Right lobe of liver (tissue), 4 donors: ENCODE data around the gene OPTC.

Experiments
- POLR2A ChIP-seq: fragments of 450-650 bp; IDR thresholded peaks from one replicate; pipeline ENCODE4 v1.6.1; 2017; ENCODE audit warnings: antibody characterized with exemption, mild to moderate bottlenecking
- TF ChIP-seq, protein P1 (sequence below), 4 donors: fragments of 200-600 bp in 3 of 4; fragments of 450-650 bp in 1 of 4; IDR thresholded peaks; one replicate each; pipeline versions ENCODE4 v1.5.1 to v1.8.0; 2016 to 2022; ENCODE audit warnings: antibody characterized with exemption in 4 of 4, mild to moderate bottlenecking in 2 of 4
- donor health status: DM: no; HTN: no; CAD: no.
- donor health status: DM: no; HTN: no; CAD: no.
- donor health status: DM: no; HTN: yes; CAD: no.

DNA sequence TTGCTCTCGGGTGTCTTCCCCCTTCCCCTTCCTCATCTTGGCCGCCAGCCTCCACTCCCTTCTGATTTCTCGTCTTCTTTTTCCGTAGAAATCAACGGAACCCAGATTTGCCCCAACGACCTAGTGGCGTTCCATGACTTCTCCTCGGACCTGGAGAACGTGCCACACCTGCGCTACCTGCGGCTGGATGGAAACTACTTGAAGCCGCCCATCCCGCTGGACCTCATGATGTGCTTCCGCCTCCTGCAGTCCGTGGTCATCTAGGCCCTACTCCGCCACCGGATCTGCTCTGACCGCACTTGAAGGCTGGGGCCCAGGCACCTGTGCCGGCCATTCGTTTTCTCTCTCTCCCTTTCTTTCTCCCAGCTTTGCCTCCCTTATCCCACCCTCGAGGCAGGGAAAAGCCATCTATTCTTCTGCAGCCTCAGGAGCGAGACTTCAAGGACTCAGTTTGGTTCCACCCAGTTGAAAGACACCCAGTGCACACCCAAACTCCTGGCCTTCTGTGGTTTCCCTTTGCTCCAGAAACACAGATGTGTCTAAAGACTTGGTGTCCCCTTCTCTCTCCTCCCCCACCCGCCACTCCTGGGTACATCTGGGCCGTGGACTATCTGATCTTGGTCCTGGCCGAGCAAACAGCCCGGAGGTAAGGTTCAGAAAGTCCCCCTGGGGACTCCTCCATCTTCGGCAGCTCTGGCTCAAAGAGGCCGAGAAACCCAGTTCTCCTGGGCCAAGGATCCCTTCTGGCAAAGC lies 7.2 kb upstream of the OPTC start:
- TF ChIP-seq, protein P1, sequence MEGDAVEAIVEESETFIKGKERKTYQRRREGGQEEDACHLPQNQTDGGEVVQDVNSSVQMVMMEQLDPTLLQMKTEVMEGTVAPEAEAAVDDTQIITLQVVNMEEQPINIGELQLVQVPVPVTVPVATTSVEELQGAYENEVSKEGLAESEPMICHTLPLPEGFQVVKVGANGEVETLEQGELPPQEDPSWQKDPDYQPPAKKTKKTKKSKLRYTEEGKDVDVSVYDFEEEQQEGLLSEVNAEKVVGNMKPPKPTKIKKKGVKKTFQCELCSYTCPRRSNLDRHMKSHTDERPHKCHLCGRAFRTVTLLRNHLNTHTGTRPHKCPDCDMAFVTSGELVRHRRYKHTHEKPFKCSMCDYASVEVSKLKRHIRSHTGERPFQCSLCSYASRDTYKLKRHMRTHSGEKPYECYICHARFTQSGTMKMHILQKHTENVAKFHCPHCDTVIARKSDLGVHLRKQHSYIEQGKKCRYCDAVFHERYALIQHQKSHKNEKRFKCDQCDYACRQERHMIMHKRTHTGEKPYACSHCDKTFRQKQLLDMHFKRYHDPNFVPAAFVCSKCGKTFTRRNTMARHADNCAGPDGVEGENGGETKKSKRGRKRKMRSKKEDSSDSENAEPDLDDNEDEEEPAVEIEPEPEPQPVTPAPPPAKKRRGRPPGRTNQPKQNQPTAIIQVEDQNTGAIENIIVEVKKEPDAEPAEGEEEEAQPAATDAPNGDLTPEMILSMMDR (IDR thresholded peaks at IDR 0.05) = no peak
- no peak for TF ChIP-seq POLR2A
